ENCODE data around the gene VTI1A.

VTI1A gene

DNA sequence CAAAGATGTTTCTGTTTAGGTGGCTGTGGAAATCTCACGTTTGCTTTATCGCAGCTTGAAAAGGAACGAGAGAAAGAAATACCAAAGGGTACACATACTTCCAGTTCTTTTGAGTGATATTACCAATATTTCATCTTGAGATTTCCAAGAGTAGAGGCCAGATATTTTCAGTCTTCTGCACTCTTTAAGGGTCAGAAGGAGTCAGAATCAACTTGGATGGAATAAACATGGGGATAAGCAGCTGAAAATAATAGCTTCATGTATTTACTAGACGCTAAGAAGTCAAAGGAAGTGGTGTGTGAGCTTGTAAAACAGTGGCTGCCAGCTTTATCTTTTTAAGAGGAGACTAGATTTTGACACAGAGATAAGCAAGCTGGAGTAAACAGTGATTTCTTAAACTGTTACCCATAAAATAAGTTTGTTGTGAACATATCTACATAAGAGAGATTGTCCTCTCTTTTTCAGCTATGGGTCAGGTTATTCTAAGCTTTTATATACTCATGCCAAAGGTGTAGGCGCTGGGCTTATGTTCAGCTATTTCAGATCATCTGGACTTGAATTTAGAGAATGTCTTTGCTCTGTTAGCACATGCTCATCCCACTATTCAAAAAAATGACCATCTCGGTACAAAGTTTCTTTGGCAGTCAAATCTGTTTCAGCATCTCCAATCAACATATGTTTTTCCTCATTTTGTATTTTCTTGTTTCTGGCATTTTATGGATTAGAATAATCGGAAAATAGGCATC, 332.2 kb downstream of the VTI1A start:
- no peaks in the 10 kb centered on the region for H3K27me3 Mint-ChIP-seq
- no peak overlapping the region for H3K27ac Mint-ChIP-seq
- no peaks in the 10 kb centered on the region for H3K9me3 Mint-ChIP-seq
- H3K36me3 Mint-ChIP-seq (ENCODE audit: low read depth) = peaks cover 16% of the 10 kb centered on the region
- H3K4me1 Mint-ChIP-seq (ENCODE audit: low read depth) = no peaks in the 10 kb centered on the region
- H3K4me3 Mint-ChIP-seq = no peak overlapping the region

DNA sequence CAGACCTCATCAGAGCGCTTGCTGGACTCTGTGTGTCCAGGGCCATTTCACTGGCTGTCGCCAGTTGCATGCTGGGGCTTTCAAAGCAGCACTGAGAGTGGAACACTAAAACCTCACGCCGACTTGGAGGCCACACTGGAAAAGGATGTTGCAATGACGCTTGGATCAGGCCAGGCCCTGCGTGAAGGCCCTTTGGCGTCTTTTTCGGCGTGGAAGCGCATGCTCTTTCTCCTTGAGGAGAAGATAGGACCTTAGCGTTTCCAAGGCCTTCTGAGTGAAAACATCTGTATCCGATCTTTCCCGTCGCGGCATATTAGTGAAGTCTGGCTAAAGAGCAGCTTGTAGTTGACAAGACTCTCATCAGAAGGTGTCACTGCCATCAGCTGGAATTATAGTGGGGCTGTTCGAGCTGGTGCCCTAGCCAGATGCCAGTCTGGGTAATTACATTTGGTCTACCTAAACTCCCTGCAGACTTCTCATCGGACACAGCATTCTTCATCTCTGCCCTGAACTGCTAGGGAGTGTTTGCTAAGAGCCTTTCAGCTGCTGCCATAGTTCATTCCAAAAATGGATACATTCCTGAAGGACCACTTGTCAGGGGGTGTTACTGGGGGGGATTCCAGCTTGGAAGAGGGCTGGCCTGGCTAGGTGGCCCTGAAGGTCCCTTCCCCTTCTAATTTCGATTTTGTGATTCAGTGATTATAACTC, 335.3 kb downstream of the VTI1A start:
- Mint-ChIP-seq H3K27me3 (no peaks in the 10 kb centered on the region), H3K4me3 (no peak overlapping the region), H3K27ac (no peak overlapping the region), H3K4me1 (ENCODE audit: low read depth) (no peaks in the 10 kb centered on the region), H3K9me3 (peaks cover 10% of the 10 kb centered on the region), H3K36me3 (ENCODE audit: low read depth) (peaks cover 29% of the 10 kb centered on the region)

DNA sequence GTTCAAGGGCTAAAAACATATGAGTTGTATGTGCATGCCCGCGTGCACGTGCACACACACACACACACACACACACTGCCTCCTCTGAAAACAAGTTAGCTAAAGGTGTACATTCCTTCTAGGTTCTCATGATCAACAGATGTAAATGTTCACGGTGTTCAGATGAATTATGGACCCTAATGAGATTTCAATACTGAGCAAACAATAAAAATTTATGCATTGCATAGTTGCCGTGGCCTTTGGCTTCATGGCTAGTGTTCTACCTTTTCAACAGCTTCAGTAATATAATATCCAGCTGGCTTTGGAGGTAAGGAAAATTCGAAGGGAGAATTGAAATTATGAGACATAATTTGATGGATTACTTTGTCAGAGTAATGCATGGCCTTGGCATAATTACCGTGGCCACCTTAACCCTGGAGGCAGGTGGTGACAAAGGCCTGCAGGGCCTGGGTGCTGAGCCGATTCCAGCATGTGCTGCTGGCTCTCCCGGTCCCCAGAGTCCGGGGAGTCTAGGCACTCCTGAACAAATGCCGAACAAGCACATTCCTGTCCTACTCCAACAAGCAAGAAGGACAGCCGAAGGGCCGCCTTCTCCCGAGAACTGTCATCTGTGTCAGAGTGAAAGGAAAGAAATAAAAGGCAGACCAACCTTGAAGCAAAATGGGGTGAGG, 336.5 kb downstream of the VTI1A start:
- Mint-ChIP-seq H3K27ac (no peak overlapping the region), H3K36me3 (ENCODE audit: low read depth) (peaks cover 32% of the 10 kb centered on the region), H3K4me3 (no peak overlapping the region), H3K27me3 (no peaks in the 10 kb centered on the region), H3K9me3 (peaks cover 17% of the 10 kb centered on the region), H3K4me1 (ENCODE audit: low read depth) (no peaks in the 10 kb centered on the region)

DNA sequence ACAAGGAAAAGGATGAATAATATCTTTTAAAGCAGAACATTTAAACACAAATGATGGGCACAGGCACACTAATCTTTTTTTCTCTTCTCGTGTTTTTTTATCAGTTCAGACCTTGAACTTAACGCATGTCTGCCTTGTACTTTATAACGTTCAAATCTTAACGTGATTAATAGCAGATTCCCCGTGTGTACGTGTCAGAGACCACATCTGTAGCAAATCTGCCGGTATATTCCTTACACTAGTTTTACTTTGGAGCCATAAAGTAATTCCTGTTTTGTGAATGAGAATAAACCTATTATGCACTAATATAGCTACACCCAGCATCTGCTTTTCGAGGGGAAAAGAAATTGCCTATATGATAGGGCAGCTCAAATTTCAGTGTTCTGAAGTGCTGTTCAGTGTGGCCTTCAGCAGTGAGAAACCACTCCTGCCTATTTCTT, 337.0 kb downstream of the VTI1A start:
- no peaks in the 10 kb centered on the region for H3K4me1 Mint-ChIP-seq (ENCODE audit: low read depth)
- H3K4me3 Mint-ChIP-seq = no peak overlapping the region
- no peaks in the 10 kb centered on the region for H3K27me3 Mint-ChIP-seq
- H3K36me3 Mint-ChIP-seq (ENCODE audit: low read depth) = peaks cover 35% of the 10 kb centered on the region
- peaks cover 18% of the 10 kb centered on the region for H3K9me3 Mint-ChIP-seq
- H3K27ac Mint-ChIP-seq = no peak overlapping the region

DNA sequence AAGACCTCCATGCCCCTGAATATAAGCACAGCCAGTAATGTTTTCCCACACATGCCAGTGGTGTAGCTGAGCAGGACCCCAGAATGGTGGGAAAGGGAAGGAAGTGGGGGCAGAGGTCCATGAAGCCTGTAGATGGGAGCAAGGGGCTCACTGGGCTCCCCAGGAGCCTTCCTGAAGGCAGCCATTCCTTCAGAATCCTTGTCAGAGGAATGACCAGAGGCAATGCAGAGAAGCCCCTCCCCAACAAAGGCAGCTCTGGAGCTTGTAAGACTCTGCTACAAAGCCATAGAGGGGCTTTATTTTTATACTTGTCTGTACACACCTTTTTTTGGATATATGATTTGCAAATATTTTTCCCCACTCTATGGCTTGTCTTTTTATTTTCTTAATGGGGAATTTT, 338.1 kb downstream of the VTI1A start:
- no peaks in the 10 kb centered on the region for H3K27me3 Mint-ChIP-seq
- peaks cover 45% of the 10 kb centered on the region for H3K36me3 Mint-ChIP-seq (ENCODE audit: low read depth)
- H3K4me3 Mint-ChIP-seq = no peak overlapping the region
- no peaks in the 10 kb centered on the region for H3K4me1 Mint-ChIP-seq (ENCODE audit: low read depth)
- H3K9me3 Mint-ChIP-seq = peaks cover 24% of the 10 kb centered on the region
- H3K27ac Mint-ChIP-seq = no peak overlapping the region

DNA sequence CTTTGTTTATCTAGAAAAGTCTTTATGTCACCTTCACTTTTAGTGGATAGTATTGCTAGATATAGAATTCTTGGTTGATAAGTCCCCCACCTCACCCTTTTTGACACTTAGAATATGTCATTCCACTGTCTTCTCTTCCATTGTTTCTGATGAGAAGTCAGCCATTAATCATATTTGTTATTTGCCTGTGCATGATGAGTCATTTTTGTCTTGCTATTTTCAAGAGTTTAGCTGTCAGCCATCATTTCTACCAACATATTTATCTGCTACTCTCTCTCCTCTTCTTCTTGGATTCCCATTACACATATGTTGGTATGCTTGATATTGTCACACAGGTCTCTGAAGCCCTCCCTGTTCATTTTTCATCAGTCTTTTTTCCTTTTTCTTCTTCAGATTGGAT, 342.2 kb downstream of the VTI1A start:
- H3K36me3 Mint-ChIP-seq (ENCODE audit: low read depth) = peaks cover 30% of the 10 kb centered on the region
- H3K4me1 Mint-ChIP-seq (ENCODE audit: low read depth) = no peaks in the 10 kb centered on the region
- H3K9me3 Mint-ChIP-seq = peaks cover 24% of the 10 kb centered on the region
- no peak overlapping the region for H3K4me3 Mint-ChIP-seq
- H3K27me3 Mint-ChIP-seq = no peaks in the 10 kb centered on the region
- no peak overlapping the region for H3K27ac Mint-ChIP-seq

DNA sequence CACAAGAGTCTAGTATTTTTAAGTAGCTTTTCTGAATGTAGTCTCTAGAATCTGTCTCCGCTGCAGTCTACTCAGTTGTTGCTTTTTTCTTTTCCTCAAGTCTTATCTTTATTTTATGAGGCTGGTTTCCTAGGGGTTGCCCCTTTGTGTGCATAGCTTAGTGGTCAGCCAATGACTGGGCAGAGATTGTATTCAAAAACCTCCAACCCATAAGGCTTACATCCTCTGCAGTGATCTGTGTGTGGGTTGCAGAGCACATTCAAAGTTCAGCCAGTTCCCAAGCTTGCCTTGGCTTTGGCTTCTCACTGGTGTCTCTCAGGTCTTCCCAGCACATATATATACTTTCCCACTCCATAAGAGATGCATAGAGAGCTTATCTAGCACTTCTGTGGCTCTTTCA, 343.0 kb downstream of the VTI1A start:
- Mint-ChIP-seq H3K36me3 (ENCODE audit: low read depth) (peaks cover 30% of the 10 kb centered on the region), H3K9me3 (peaks cover 24% of the 10 kb centered on the region), H3K27me3 (no peaks in the 10 kb centered on the region), H3K4me3 (no peak overlapping the region), H3K4me1 (ENCODE audit: low read depth) (no peaks in the 10 kb centered on the region), H3K27ac (no peak overlapping the region)

DNA sequence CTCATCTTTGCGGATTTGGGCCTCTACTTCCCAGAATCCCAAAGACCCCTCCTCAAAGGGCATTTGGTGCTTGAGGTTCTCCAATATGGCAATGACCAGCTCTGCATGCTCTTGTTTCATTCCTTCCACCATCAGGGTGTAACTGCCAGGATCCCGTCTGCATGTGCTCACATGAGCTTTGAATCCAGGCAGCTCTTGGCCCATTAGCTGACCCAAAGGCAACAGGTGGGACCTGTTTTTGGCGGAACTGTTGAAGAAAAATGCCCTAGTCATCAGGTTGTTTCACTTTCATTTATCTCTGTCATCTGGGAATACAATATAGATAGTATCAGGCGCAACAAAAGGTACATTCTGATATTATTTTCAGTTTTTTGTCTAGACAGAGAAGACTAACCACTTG, 343.9 kb downstream of the VTI1A start:
- no peaks in the 10 kb centered on the region for H3K4me1 Mint-ChIP-seq (ENCODE audit: low read depth)
- no peak overlapping the region for H3K4me3 Mint-ChIP-seq
- H3K36me3 Mint-ChIP-seq (ENCODE audit: low read depth) = peaks cover 29% of the 10 kb centered on the region
- peaks cover 24% of the 10 kb centered on the region for H3K9me3 Mint-ChIP-seq
- no peaks in the 10 kb centered on the region for H3K27me3 Mint-ChIP-seq
- no peak overlapping the region for H3K27ac Mint-ChIP-seq

DNA sequence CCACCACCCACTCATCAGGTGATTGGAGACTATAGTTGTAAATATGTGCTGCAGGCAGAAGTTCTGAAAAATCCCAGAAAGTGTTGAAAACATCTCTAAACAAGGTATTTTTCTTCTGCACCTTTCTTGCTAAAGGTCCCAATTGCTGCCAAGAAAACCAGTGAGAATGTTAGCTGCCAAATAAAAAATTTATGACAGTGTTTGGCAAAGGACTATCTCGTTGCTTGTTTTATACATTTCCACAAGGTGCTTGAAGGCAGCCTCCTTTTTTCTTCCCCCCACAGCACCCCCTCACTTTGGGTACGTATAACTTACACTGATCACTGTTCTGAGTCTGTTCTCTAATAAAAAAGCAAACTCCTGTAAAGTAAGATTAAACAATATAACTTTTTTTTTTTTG, 344.4 kb downstream of the VTI1A start:
- Mint-ChIP-seq H3K36me3 (ENCODE audit: low read depth) (peaks cover 24% of the 10 kb centered on the region), H3K4me1 (ENCODE audit: low read depth) (no peaks in the 10 kb centered on the region), H3K9me3 (peaks cover 20% of the 10 kb centered on the region), H3K27ac (no peak overlapping the region), H3K4me3 (no peak overlapping the region), H3K27me3 (no peaks in the 10 kb centered on the region)

DNA sequence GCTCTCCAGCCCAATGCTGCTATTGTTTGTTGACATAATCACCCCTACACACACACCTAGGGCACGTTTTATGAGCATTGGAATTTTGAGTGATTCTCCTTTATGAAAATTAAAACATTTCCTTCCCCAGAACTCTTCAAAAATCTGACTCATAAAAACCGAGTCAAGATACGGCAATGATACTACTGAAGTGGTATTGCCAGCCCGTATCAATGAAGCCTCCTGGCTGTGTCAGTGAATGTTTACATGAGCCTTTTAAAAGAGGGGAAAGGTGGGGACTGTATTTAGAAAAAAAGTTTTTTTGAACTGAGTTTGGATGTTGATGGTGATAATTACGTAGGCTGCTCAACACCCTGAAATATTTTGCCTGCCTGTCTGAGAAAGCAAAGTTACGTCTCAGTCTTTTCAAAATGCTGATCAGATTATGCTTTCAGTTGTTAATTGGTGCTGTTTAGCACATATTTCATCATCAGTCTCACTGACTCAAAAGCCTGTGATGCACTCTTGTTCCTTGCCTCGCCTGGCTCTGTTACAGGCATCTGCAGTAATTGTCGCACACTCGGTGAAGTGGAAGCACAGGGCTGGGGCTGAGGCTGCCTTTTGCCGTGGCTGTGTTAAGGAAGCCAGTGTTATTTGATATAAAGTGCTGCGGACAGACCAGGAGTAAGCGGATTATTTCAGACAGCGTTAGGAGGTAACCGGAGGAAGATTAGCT, 345.6 kb downstream of the VTI1A start:
- Mint-ChIP-seq H3K27me3 (no peaks in the 10 kb centered on the region), H3K36me3 (ENCODE audit: low read depth) (peaks cover 18% of the 10 kb centered on the region), H3K4me3 (no peak overlapping the region), H3K4me1 (ENCODE audit: low read depth) (no peaks in the 10 kb centered on the region), H3K9me3 (peaks cover 12% of the 10 kb centered on the region), H3K27ac (no peak overlapping the region)

DNA sequence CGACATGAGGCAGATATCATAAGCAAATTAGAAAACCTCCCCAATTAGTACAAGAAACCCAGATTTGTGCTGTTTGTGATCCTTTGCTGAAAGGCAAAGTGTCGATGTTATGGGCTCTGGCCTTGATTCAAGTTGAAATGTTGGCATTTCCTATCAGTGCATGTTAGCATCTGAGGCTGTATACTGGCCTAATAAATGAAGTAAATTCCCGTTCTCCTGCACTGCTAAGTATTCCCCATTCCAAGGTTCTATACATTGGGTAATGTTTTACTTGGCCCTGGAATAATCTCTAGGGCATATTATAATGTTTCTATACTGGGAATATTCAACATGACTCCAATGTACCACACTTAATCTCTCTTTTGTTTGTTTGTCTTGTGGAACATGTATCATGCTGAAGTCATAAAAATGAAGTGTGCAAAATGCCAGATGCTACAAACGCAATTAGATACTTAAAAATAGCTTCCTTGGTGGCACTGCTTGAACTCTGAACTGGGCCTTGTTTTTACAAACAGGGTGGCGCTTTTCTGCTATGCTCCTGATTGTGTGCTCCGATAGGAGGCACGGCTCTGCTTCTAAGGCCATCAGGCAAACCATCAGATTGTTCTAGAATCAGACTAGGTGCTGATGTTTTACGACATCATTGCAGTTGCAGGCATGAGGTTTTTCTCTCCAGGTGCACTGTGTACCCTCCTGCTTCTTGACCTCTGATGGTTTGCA, 346.3 kb downstream of the VTI1A start:
- H3K36me3 Mint-ChIP-seq (ENCODE audit: low read depth) = peaks cover 14% of the 10 kb centered on the region
- H3K9me3 Mint-ChIP-seq = peaks cover 8% of the 10 kb centered on the region
- no peak overlapping the region for H3K4me3 Mint-ChIP-seq
- H3K4me1 Mint-ChIP-seq (ENCODE audit: low read depth) = no peaks in the 10 kb centered on the region
- no peak overlapping the region for H3K27ac Mint-ChIP-seq
- H3K27me3 Mint-ChIP-seq = no peaks in the 10 kb centered on the region

DNA sequence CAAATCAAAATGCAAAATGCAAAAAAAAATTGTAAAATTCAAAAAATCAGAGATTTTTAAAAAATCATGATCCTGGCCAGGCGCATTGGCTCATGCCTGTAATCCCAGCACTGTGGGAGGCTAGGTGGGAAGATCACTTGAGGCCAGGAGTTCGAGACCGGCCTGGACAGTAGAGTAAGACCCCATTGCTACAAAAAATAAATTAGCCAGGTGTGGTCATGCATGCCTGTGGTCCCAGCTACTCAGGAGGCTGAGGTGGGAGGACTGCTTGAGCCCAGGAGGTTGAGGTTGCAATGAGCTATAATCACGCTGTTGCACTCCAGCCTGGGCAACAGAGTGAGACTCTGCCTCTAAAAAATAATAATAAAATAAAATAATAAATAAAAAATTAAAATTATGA, 347.2 kb downstream of the VTI1A start:
- Mint-ChIP-seq H3K36me3 (ENCODE audit: low read depth) (peaks cover 10% of the 10 kb centered on the region), H3K4me1 (ENCODE audit: low read depth) (no peaks in the 10 kb centered on the region)

DNA sequence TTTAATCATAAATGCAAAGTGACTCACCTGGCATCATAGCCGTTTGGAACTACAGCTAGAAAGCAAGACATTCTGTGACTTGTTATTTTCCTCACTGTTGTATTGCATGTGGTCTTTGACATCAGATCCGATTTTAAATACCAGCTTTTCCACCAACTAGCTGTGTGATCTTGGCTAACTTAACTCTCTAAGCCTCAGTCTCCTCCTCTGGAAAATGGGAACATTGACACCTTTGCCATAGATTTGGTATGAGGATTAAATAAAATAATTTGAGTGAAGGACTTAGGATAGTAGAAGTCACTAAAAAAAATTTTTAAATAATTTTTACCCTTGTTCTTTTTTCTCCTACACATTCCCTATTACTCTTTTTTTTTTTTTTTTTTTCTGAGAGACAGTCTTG, 348.1 kb downstream of the VTI1A start:
- Mint-ChIP-seq H3K9me3 (no peaks in the 10 kb centered on the region), H3K36me3 (ENCODE audit: low read depth) (peaks cover 1% of the 10 kb centered on the region), H3K4me1 (ENCODE audit: low read depth) (no peaks in the 10 kb centered on the region), H3K4me3 (no peak overlapping the region), H3K27ac (no peak overlapping the region), H3K27me3 (no peaks in the 10 kb centered on the region)

More for the DNA sequence above, 347.2 kb downstream of the VTI1A start:
- Mint-ChIP-seq H3K4me3 (no peak overlapping the region), H3K9me3 (peaks cover 4% of the 10 kb centered on the region), H3K27me3 (no peaks in the 10 kb centered on the region), H3K27ac (no peak overlapping the region)

DNA sequence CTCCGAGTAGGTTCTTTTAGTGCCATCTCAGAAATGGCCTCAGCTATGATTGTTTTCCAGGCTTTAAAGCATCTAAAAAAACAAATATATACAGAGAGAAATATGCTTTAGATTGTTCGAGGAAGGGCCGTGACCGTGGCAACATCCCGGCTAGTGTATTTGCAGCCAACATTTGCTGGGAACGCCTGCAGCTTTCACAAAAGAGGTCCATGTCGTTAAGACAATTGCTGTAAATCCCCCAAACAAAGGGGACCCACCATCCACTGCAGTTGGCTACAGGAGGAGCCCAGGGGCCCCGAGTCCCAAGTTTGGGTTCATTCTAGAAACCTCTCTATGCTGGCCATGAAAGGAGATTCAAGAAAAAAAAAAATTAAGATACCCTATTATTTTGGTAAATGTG, 350.2 kb downstream of the VTI1A start:
- Mint-ChIP-seq H3K9me3 (no peaks in the 10 kb centered on the region), H3K4me3 (no peak overlapping the region), H3K4me1 (ENCODE audit: low read depth) (no peaks in the 10 kb centered on the region), H3K27me3 (no peaks in the 10 kb centered on the region), H3K36me3 (ENCODE audit: low read depth) (peaks cover 6% of the 10 kb centered on the region), H3K27ac (no peak overlapping the region)

Data from stimulated activated naive CD8-positive, alpha-beta T cell treated with anti-CD3 and anti-CD28 coated beads, Interleukin-15, Interleukin-2, amounts not matched to agents 100 ng/mL and 50 ng/mL, for 24 hours (primary cell).